ENCODE results near the gene WDR91.

The WDR91 gene

GRCh38 chr7:135195968-135196629 is 15.2 kb downstream of the WDR91 start:
- no peak for DNase-seq

- no peak for DNase-seq
These were observed 16.2 kb downstream of the WDR91 start for GRCh38 chr7:135195156-135195555.

DNA sequence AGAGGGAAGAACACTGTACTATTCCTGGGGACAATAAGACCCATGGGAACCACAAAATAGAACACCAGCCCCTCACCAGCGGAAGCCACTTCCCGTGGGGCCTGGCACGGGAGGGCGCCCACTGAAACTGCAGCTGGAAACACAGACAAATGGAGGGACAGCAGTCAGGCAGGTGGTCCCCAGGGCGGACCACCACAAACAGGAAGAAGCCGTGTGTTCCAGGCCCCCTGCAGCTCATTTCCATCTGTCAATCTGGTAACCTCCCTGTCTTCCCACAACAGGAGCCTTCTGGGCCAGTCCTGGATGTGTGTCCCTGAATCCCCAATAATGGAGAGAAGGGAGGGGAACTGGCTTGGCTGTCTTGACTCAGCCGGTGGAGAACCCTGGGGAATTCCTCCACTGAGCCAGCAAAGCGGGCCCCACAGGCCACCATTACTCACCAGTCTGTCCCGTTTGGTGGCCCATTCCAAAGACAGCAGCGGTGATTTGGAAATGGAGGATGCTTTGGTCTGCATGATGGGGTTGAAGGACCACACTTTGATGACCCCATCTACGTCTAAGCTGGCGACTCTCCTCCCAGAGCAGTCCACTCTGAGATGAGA is 16.7 kb downstream of the WDR91 start:
- no peak for DNase-seq

- DNase-seq: no peak
These were observed 17.7 kb downstream of the WDR91 start for GRCh38 chr7:135193615-135194081.

DNA sequence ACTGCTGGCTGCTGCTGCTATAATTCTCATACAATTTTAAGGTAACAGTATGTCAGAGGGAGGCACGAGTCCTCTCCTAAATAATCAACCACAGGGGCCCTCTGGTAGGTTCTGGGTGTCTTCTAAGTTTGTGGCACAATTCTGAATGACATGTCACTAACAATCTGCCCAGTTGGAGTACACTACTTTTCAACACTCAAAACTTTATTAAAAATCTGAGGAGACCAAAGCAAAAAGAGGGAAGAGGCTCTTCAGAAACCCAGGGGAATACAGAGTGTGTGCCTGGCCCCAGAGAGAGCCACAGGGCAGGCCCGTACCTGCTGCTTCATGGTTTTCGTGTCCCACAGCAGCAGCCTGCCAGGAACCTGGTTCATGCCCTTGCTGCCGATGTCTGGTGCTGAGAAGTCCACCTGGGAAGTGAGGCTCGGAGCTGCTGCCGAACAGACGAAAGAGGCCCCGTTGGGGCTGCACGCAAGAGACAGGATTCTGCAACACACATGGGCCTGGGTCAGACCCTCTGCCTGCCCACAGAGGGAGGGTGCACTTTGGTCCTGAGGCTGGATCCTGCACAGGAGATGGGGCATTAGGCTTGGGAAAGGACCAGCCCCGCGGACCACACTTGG is 18.3 kb downstream of the WDR91 start:
- no peak for DNase-seq

- no peak for DNase-seq
These were observed 20.6 kb downstream of the WDR91 start for GRCh38 chr7:135190703-135191102.

GRCh38 chr7:135189961-135190360 is 21.4 kb downstream of the WDR91 start:
- no peak for DNase-seq

GRCh38 chr7:135189221-135189662 is 22.1 kb downstream of the WDR91 start:
- DNase-seq: no peak

DNA sequence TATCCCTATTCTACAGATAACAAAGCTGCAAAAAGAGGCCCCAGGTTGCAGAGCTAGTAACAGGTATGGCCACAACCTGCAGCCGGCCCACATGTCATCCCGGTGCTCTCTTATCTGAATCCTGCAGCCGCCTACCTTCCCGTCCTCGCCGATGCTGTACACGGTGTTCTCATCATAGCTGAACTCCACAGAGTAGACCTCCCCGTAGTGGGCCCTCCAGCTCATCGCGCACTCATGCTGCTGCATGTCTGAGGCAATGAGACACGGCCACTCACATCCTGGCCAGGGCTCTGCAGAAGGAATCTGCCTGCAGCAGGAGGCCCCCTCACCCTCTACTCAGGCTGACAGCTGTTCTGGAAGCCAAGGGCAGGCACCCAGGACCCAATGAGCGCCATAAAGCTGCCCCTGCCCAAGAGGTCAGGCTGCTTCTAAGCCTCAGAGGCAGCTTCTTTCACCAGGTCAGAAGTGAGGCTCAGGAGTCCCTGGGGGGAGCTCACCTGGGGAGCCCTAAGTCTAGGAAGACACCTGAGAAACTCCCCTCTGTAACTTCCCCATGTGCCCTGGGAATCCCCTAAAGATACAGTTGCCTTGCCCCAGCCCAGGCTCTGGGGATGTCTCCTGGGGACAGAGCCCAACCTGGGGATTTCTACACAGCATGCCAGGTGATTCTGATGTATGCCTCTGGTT is 22.9 kb downstream of the WDR91 start:
- DNase-seq: no peak

DNA sequence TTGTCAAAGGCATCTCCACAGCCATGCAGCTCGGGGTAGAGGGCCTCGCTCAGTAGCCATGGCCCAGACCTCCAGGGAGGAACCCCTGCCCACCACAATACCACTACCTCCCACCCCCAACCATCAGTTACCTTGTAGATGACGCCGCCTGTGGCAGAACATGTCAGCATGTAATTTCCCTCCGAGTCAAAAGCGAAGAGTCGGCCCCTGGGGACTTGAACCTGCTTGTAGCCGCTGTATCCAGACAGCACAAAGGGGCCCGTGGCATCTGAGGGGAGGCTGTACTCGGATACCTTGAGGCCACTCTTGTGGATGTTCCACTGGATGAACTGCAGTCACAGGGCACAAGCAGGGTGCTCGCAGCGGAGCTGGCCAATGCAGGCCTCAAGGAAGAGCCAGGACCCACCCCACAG is 24.5 kb downstream of the WDR91 start:
- no peak for DNase-seq

GRCh38 chr7:135186261-135186540 is 25.1 kb downstream of the WDR91 start:
- DNase-seq: no peak

- no peak for DNase-seq
These were observed 25.7 kb downstream of the WDR91 start for GRCh38 chr7:135185471-135186260.

GRCh38 chr7:135184254-135184841 is 27.0 kb downstream of the WDR91 start:
- no peak for DNase-seq

DNA sequence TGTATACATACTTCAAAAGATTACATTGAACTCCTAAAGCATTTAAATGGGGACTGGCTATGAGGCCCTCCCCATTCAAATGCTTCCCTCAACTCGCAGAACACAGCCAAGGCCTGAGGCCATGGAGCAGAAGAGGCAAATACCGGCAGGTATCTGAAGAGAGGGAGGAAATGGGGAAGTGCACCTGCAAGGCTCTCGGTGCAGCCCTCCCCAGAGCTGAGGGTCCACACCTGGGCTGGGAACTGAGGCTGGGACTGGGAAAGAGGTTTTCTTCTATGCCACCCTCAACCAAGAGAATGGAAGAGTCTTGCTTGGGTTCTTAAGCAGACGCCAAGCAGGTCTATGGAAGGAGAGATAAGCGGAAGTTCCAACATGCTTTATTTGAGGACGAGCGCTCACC is 27.8 kb downstream of the WDR91 start:
- no peak for DNase-seq

DNA sequence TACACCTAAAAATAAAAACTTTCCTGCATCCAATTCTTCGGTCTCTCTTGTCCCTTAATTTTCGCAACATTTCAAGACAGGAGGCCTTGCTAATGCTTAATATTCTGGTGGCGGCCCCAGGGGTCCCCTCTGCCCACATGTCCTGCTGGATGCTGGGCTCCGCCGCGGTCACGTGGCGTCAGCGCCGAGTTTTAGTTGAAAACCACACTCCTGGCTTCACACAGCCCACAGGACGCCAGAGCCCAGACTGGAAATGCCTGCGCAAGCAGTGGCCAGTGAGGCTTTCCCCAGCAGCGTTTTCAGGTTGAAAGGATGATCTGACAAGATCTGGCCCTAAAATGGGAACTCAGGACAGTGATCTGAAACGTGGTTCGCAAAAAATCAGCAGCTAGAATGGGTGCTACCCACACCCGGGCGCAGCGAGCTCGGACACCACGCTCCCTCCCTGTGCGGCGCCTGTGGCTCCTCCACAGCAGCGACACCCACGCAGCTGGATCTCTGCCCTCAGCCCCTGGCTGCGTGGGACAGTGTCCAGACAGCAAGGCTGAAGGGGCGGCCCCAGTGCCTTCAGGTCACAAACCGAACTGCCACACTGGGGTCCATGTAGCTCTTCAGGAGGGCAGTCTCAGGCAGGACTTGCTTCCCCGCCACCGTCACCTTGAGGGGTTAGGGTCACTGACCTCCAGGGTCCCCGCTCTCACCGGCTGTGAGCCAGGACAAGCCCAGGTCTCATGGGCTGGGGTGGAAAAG is 29.2 kb downstream of the WDR91 start:
- DNase-seq: no peak

- no peak for DNase-seq
These were observed 29.9 kb downstream of the WDR91 start for GRCh38 chr7:135181261-135181928.

DNA sequence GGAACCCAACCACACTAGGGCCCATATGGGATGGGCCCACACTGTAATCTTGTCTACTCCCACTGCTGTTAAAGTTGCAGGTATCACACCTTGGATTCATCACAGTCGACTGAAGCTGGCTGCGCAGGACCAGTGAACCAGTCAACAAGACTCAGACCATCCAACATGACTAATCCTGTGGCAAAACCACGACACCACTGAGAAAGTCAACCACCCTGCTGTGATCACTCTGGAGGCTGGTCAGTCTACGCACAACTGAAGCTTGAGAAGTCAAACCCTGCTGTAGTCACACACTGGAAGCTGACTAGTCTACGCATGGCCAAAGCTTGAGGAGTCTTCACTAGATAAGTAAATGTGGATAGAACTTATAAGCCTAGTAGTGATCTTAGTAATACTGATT is 31.2 kb downstream of the WDR91 start:
- DNase-seq: no peak

- no peak for DNase-seq
These were observed 31.9 kb downstream of the WDR91 start for GRCh38 chr7:135179321-135179925.

GRCh38 chr7:135178364-135178763 is 33.0 kb downstream of the WDR91 start:
- no peak for DNase-seq

GRCh38 chr7:135177028-135177696 is 34.2 kb downstream of the WDR91 start:
- DNase-seq: no peak

Measured in NCI-H2107 (cell line).